HG03280 (cell line): ENCODE results near the gene FGA.

ENCODE experiments used
- ATAC-seq: cut with Tn5 transposase; IDR thresholded peaks from one replicate; pipeline ENCODE4 v1.9.1; 2021; ENCODE audit warnings: mild to moderate bottlenecking, moderate library complexity; ENCODE audit not compliant: unreplicated experiment

The FGA gene

GRCh38 chr4:154583230-154583629, 7.3 kb downstream of the FGA start:
- no peak for ATAC-seq

DNA sequence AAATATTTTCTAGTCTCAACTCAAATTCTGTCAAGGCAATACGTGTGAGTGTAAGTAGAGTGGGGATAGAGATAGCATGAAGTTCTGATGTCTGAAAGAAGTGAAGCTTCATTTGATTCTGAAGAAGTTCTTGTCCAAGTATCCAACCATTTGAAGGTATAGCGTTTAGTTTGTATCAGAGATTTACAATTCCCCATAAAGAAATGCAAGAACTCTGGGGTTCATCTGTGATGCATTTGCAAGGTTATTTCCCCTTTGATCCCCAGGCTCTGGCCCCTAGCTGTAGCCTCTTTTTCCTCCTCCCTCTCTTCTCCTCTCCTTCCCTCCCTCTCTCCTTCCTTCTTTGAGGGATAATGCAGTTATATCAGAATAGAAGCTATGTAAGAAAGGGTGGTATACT, 7.8 kb downstream of the FGA start:
- ATAC-seq, result no peak

DNA sequence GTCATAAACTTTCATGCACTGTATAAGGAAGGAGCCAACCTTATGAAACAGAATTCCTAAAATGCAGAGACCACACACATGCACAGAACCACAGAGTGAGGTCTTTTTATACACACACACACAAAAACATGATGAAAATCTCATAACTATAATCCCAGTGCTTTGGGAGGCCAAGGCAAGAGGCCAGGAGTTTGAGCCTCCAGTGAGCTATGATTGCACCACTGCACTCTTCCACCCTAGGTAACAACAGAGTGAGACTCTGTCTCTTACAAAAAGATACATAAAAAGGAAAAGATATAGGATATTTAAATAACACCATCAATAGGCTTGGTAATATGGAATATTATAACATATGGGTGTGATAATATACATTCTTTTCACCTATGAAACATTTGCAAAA, 10.6 kb downstream of the FGA start:
- no peak for ATAC-seq

GRCh38 chr4:154578919-154579318, 11.6 kb downstream of the FGA start:
- ATAC-seq, result no peak

DNA sequence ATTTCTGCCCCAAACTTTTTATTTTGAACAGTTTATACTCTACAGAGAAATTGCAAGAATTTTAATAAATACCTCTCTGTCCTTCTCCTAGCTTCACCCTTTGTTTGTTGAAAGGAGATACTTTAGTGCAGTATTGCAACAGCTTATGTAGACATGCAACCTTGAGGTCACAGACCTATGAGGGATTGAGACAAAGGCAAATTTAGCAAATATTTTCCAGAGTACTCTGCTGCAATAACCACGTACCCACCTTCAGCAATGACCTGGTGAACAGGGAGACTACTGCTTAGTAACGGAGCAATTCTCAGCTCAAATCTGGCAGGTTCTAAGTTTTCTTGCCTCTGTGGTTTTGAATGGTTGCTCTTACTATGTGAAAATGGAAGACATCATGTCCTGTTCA, 13.2 kb downstream of the FGA start:
- no peak for ATAC-seq

DNA sequence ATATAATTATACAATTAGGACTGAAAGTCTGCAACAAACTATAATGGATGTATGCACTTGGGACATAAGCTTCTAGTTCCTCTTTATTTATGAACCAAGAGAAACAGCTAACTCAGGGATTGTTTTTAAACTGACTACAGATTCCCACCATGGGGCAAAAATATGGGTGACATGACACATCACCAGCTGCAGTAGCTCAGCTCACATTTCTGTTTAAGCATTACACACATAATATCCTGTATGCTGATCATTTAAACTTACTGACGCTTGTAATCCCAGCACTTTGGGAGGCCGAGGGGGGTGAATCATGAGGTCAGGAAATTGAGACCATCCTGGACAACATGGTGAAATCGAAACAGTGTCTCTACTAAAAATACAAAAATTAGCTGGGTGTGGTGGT, 16.2 kb downstream of the FGA start:
- ATAC-seq, result no peak

DNA sequence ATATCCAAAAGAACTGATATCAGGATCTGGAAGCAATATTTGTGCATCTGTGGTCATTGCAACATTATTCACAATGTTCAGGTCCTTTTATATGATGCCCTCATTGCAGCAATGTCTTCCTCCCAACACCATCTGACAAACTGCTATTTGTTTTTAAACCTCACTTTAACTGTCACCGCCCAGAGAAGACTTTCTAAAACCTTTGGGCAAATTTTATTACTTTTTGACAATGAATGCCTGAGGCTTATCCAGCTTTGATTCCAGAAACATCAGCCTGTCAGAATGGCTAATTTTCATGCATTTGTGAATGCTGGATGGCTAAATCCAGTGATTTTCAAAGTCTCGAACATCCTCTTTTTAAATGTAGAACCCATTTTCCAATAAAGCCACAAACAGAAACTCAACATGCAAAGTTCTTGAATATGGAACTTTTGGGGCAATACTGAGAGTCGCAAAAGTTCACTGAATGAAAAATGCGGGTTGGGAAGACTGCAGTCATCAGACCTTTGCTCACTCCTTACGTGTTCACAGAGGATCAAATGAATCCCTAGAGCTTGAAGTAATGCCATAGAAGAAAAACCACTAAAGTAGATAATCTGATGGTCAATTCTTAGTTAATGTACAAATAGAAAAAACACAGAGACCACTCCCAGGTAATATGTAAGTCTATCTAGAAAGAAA, 17.2 kb downstream of the FGA start:
- ATAC-seq, result no peak

- ATAC-seq, result no peak
These were observed 21.0 kb downstream of the FGA start for GRCh38 chr4:154569584-154569983.

DNA sequence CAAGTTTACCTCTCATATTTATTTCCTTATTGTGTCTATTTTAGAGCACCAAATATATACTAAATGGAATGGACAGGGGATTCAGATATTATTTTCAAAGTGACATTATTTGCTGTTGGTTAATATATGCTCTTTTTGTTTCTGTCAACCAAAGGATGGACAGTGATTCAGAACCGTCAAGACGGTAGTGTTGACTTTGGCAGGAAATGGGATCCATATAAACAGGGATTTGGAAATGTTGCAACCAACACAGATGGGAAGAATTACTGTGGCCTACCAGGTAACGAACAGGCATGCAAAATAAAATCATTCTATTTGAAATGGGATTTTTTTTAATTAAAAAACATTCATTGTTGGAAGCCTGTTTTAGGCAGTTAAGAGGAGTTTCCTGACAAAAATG, 21.5 kb downstream of the FGA start:
- no peak for ATAC-seq

GRCh38 chr4:154566639-154567204, 23.8 kb downstream of the FGA start:
- no peak for ATAC-seq

DNA sequence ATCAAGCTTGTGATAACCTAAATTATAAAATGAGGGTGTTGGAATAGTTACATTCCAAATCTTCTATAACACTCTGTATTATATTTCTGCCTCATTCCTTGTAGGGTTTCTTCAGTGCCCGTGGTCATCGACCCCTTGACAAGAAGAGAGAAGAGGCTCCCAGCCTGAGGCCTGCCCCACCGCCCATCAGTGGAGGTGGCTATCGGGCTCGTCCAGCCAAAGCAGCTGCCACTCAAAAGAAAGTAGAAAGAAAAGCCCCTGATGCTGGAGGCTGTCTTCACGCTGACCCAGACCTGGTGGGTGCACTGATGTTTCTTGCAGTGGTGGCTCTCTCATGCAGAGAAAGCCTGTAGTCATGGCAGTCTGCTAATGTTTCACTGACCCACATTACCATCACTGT, 24.8 kb downstream of the FGA start:
- ATAC-seq, result no peak

DNA sequence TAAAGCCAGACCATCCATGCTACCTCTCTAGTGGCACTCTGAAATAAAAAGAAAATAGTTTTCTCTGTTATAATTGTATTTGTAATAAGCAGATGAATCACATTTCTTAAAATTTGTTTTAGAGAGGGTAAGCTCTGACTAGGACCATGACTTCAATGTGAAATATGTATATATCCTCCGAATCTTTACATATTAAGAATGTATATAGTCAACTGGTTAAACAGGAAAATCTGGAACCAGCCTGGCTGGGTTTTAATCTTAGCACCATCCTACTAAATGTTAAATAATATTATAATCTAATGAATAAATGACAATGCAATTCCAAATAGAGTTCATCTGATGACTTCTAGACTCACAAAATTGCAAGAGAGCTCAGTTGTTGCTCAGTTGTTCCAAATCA, 26.2 kb downstream of the FGA start:
- ATAC-seq, result no peak

GRCh38 chr4:154562697-154563254, 27.8 kb downstream of the FGA start, which contains the start of gene FGB:
TSS of gene FGB (plus strand) at chr4:154563011. CDS start at chr4:154563019, 8 bp downstream.
- no peak for ATAC-seq

DNA sequence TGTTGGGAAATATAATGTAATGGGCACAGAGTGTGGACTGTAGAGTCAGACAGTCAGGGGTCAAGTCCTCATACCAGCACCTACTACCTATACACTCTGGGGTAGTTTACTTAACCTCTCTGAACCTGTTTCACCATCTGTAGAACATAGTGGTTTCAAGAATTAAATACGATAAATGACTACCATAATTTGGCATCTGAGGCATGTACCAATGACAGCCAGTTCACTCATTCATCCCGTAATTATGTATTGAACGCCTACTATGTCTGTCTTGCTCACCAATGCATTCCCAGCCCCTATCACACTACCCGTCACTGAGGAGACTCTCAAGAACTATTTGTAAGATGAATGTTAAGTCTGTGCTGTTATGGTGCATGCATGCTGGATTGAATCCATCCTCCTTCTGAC, 29.7 kb downstream of the FGA start:
- no peak for ATAC-seq

DNA sequence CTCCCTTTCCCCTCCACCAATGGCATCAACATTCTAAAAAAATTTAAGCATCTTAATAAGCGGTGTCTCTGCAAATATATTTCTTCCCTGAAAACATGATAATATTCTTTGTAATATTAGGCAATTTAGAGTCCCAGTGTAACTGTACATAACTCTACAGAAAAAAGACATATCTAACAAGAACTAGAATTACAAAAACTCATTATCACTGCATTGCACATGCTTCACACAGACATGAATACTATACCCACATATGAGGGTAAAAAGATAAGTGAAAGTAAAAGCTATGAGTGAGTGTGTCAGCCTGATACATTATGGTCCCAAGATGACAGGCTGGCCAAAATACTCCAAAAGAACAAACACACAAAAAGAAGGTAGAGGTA, 30.1 kb downstream of the FGA start:
- ATAC-seq, result no peak

DNA sequence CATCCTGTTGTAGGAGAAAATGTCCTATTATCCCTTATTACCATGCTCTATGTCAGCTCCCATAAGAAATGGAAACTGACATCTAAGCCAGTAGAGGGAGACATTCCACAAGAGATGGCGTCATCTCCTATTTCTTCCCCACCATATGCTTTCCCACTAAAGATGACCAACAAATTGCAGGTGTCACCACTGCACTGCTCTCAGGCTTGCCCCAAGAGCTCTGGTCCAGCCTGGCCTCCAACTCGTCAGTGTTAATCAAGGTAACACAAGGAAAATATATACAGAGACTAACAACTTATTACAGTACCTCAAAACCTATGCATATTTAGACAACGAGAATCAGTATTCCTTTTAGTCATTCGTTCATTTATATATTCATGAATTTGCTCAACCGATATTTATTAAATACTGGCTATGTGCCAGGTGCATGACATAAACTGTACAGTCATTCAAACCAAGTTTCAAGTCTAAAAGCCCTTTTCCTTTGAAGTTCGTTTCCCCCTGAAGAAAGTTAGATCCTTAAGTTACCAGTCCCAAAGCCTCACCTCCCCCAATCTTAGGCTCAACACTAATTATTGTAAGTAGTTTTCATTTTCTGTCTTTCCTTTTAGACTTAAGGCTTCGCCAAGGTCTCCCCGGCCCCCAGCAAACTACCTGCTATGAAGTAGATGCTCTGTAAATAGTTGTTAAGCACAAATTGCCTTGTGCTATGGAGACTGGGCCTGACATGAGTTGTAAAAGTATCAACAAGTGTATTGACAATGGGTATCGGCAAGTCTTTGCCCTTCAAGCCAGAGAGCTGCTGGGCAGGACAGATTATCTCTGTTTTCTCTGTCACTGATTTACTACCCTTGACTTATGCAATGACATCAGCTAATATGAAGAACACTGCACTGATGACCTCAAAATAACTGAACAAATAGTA, 30.8 kb downstream of the FGA start:
- peak; percentile 72 for ATAC-seq

- peak; percentile 22 for ATAC-seq
These were observed 31.4 kb downstream of the FGA start for GRCh38 chr4:154559141-154559493.

DNA sequence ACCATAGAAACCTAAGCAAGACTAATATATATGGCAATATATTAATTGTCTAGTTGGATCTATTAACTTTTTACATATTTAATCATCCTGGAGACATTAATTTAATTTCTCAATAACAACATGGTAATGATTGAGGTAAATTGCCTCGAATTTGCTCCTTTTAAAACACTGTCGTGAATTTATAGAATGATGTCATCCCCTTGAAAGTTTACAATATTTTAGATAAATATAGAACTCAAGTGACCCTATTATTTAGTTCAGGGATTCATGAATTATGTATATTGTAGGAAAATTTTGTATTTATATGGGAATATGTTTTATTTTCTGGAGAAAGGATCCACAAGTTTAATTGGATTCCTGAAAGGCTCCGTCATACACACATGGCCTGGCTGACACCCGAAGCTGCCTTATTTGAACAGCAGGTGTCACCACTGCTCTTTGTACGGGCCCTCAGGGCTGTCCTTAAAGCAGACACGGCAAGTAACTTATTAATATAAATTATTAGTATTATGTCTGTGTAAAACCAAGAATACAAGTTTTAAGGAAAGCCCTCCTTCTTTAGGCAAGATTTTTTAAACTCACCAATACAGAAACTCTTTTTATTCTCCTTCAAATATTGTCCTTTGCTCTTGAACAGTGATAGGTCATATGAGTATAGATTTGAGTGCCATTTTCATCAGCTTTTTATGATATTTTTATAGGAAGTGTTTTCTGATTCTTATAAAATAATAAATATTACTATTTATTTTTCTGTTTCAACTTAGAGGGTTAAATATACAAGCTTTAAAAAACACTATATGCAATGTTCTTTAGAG, 38.5 kb downstream of the FGA start:
- peak; percentile 45 for ATAC-seq

DNA sequence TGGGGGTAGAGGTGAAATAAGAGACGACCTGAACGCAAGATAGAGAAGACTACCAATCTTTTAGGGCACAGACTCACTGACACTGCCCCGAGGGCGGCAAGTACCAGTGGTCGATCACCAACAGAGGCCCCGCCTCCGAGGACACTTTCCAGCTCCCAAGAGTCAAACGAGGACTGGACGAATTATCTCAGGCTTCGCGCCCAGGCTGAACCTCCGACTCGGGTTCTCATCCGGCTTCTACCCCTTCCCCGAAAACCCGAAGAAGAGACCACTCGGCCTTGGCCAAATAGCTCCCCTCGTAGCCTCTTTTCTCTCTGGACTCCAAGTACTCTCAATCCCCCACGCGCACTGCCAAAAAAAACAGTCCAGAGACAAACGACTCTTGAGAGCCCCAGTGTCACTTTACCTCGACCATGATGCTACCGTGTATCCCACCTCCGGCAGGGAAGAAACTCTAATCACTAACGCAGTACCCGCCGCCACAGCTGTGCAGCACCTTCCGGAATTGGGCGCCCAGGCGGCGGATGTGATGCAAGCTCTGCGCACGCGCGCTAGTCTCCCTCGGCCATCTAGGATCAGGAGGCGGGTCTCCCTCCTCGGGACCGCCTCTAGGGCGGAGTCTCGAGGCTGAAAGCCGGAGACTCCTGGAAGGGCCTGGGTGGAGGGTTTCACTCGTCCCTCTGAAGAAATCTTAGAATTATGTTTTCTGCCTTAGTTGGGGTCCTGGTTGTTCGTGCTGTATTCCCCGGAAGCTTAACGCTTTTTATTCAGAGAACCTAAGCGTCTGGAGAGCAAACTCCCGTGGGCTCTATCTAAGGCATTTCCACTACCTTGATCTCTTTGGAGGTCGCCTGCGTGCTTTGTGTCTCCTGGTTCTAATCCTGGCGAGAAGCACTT, 40.4 kb downstream of the FGA start, which contains the start of gene PLRG1:
Gene PLRG1 (minus strand): TSS at position 507 of the 897 bp plus-strand sequence. CDS start 92 bp downstream, at position 415.
- peak; percentile 99 for ATAC-seq

DNA sequence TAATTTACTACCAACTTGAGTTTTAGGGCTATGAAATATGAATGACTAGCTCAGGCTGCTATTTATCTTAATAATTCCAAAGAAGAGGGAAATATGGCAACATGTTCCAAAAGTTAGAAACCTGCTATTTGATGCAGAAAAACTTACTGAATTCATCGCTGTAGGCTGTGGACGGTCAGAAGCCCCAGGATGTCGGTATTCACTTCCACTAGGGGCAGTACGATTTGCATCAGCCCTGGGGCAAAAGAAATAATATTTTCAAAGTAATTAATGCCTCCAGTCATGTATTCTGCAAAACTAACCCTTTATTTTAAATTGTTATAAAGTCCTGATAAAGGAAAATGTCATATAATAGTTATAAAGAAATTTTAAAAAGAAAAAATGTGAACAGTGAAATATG, 44.9 kb downstream of the FGA start:
- no peak for ATAC-seq
